Measurements from ENCODE around the gene CDH8. TPM values are rescaled to one million over a fixed set of nuclear protein-coding genes. Genes with fewer than 3 reads are reported as not detected.

The CDH8 gene
- total and polyA plus RNA-seq, 7 donors, result 0.13 to 3.9 (median 0.83) TPM; not detected in 2

- H3K27me3 ChIP-seq, result no peaks in the 10 kb centered on the region
- H3K36me3 ChIP-seq, result no peaks in the 10 kb centered on the region
- peaks cover 0 to 3% (median 0%) of the 10 kb centered on the region in 4 donors for H3K9me3 ChIP-seq
- no peak overlapping the region for H3K27ac ChIP-seq
- no peaks in the 10 kb centered on the region for H3K4me1 ChIP-seq
- no peak overlapping the region for H3K4me3 ChIP-seq
- TF ChIP-seq CTCF (IDR thresholded peaks at IDR 0.05), result no peak
- TF ChIP-seq EP300 (IDR thresholded peaks at IDR 0.05), result no peak
- TF ChIP-seq POLR2A (IDR thresholded peaks at IDR 0.05), result no peak
- no peak for TF ChIP-seq POLR2AphosphoS5 (IDR thresholded peaks at IDR 0.05)
- WGBS, 2 donors, result 64 to 86% methylated on average over 1 of the region's 1 CpG
- intact Hi-C loops (cut with DNase I), result no loop called here
- DNase-seq, result no peak
These were observed 370.7 kb downstream of the CDH8 start for GRCh38 chr16:61665512-61665911.

- H3K4me1 ChIP-seq, result no peaks in the 10 kb centered on the region
- no peak overlapping the region for H3K27ac ChIP-seq
- TF ChIP-seq CTCF (IDR thresholded peaks at IDR 0.05), result no peak
- no peaks in the 10 kb centered on the region for H3K36me3 ChIP-seq
- no peak overlapping the region for H3K4me3 ChIP-seq
- H3K27me3 ChIP-seq, result no peaks in the 10 kb centered on the region
- no peaks in the 10 kb centered on the region for H3K9me3 ChIP-seq
- intact Hi-C loops (cut with DNase I), result no loop called here
- no peak for DNase-seq
These were observed 376.3 kb downstream of the CDH8 start for GRCh38 chr16:61659936-61660335.

- DNase-seq, result no peak
- TF ChIP-seq CTCF (IDR thresholded peaks at IDR 0.05), result no peak
- no peak for TF ChIP-seq EP300 (IDR thresholded peaks at IDR 0.05)
- no peak for TF ChIP-seq POLR2A (IDR thresholded peaks at IDR 0.05)
- TF ChIP-seq POLR2AphosphoS5 (IDR thresholded peaks at IDR 0.05), result no peak
- intact Hi-C loops (cut with DNase I), result no loop called here
- H3K4me1 ChIP-seq, result no peaks in the 10 kb centered on the region
- no peaks in the 10 kb centered on the region for H3K9me3 ChIP-seq
- no peaks in the 10 kb centered on the region for H3K27me3 ChIP-seq
- no peak overlapping the region for H3K27ac ChIP-seq
- H3K4me3 ChIP-seq, result no peak overlapping the region
- WGBS, 2 donors, result 93 to 95% methylated on average over 4 of the region's 4 CpGs
- H3K36me3 ChIP-seq, result no peaks in the 10 kb centered on the region
These were observed 381.3 kb downstream of the CDH8 start for GRCh38 chr16:61654962-61655361.

- 88% methylated on average over 7 of the region's 7 CpGs for WGBS, 2 donors
- no peak overlapping the region for H3K27ac ChIP-seq
These were observed 382.7 kb downstream of the CDH8 start for GRCh38 chr16:61653544-61653943.

More at GRCh38 chr16:61653544-61653943, 382.7 kb downstream of the CDH8 start:
- DNase-seq, result no peak
- Histone ChIP-seq H3K4me1 (no peaks in the 10 kb centered on the region), H3K9me3 (no peaks in the 10 kb centered on the region), H3K27me3 (no peaks in the 10 kb centered on the region), H3K4me3 (no peak overlapping the region), H3K36me3 (no peaks in the 10 kb centered on the region)
- no peak for TF ChIP-seq CTCF (IDR thresholded peaks at IDR 0.05)
- TF ChIP-seq POLR2AphosphoS5 (IDR thresholded peaks at IDR 0.05), result no peak
- TF ChIP-seq POLR2A (IDR thresholded peaks at IDR 0.05), result no peak
- TF ChIP-seq EP300 (IDR thresholded peaks at IDR 0.05), result no peak
- intact Hi-C loops (cut with DNase I), result no loop called here
